C4-2B (cell line): ENCODE measurements around the gene DR1.

Source experiments
- H3K27ac ChIP-seq: fragments of 450-650 bp; 2 replicates; pipeline ENCODE4 v1.5.1; 2017
- CTCF ChIP-seq: fragments of 450-650 bp; conservative IDR thresholded peaks from 2 replicates; pipeline ENCODE4 v1.5.1; 2017; ENCODE audit warnings: mild to moderate bottlenecking
- ZFX ChIP-seq: fragments of 450-650 bp; IDR thresholded peaks from 2 replicates; pipeline ENCODE4 v1.6.1; 2017

Gene DR1

DNA sequence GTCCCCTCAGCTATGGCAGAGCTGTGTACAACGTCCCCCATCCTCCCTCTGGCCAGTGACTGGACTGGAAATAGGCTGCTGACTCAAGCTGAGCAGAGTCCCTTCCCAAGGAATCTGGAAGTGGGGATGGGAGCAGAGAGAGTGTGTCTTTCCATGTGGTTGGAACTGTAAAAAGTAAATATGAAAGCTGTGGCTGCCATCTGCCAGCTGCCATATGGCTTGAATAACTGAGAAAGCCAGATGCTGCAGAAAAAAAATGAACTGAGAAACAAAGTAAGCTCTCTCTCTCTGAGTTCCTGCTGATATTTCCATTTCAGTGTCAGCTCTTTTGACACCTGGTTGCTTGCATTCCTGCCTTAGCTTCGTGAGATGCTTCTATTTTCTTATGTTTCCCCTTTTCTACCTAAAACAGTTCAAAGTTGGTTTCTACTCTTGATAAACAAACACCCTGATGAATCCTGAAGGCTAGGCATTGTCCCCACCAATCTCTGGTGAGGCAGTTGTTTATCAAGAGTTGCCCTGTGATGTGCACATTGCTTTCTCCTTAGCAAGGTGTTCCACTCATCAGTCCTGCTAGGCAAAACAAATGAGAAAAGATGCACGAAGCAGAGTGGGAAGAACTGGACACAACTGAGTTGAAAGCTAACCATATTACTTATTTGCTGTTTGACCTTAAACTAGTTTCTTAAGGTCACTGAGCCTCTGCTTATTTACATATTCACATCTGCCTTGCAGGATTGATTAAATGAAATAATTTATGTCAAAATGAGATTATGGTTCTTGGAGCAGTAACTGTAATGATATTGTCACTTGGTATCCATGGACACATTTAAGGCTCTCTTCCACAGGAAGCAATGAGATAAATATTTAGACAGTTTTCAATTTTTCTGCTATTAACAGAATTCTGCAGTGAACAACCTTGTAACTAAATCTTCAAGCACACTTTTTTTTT is 16.6 kb upstream of the DR1 start:
- H3K27ac ChIP-seq, result no peak overlapping the region
- TF ChIP-seq ZFX (no peak), CTCF (no peak)

DNA sequence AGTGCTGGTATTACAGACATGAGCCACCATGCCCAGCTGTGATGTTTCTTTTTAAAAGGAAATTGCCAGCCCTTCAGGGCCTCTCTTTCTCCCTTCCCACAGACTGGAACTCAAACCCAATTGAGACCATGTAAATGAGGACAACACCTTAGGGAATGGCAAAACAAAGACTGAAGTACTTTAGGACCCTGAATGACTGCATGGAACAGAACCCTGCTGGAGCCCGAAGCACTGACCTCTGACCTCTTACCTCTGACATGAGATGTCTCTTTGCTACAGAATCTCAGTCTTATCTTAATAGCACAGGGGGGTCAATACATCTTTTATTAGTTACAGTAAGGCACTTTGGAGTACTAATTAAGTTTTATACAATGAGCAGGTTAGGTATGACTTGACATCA is 15.5 kb upstream of the DR1 start:
- H3K27ac ChIP-seq, result no peak overlapping the region
- TF ChIP-seq CTCF (no peak), ZFX (no peak)

- no peak for TF ChIP-seq ZFX
- TF ChIP-seq CTCF, result no peak
- no peak overlapping the region for H3K27ac ChIP-seq
These were observed 15.1 kb upstream of the DR1 start for GRCh38 chr1:93330617-93331016.

DNA sequence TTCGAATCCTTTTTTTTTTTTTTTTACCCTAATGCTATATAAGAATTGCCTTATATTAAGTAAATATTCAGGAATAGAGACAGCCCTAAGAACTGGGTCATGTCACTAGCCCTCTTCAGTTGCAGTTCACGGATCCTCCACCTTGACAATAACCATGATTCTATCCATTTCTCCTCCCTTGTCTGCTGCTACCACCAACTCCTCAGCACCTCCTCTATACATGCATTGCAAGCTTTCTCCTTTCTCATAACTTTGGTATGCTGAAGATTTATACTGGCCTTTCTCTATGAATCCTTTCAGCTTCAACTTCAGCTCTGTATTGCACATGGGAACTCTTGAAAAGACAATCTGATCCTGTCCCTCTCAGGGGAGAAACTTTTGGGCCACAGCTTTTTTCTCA is 14.3 kb upstream of the DR1 start:
- H3K27ac ChIP-seq, result no peak overlapping the region
- TF ChIP-seq CTCF, result no peak
- TF ChIP-seq ZFX, result no peak

DNA sequence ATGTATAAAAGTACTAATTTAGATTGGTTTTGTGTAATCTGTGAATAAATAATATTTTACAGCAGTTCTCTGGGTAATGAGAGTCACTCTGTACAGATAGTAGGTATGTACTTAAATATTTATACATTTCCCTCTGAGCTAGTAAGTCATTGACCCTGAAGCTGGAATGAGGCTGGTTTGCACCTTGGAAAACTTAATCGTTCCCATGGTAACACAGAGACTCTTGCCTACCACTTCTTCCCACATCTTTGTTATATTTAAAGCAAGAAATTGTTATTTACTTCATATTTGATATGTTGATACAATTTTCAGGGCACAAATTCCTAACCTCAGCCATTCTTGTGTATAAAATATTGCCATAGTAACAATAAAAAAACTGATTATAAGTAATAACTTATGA is 13.3 kb upstream of the DR1 start:
- H3K27ac ChIP-seq, result no peak overlapping the region
- TF ChIP-seq CTCF (no peak), ZFX (no peak)

DNA sequence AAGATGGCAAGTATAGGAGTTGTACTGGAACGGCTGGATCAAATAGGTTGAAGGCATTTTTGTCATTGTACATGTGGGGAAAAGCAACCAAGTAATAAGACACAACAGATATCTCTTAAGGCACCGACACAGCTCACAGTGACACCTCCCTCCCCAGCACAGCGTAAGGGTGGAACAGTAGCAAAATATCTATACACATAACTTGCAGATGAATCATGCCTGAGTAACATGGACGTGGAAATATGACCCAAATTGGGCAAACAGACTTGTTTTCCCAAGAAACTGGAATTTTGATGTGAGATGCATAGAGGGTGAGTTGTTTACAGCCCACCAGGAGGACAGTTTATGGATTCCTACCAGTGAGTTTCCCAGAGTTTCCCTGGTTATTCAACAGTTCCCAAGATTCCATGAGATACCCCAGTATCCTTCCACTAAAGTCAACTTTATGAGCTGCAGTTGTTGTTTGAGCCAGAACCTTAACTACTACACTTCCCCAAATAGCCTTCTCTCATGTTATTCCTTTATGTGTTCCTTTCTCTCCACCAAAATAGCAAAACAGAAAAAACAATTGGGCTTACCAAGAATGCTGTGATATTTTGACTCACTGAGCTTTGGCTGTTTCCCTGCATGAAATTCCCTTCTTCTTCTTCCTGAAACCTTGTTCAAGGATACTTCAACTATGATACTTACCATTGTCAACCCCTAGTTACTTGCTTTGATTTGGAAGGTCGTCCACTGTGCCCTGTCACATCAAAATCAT is 7.1 kb upstream of the DR1 start:
- no peak overlapping the region for H3K27ac ChIP-seq
- TF ChIP-seq CTCF (no peak), ZFX (no peak)

GRCh38 chr1:93339171-93339697 is 6.5 kb upstream of the DR1 start:
- no peak overlapping the region for H3K27ac ChIP-seq
- no peak for TF ChIP-seq ZFX
- TF ChIP-seq CTCF, result no peak
